GM10248 (cell line): ENCODE measurements around the gene UBR3.
"Not testable (repeated sequence)": the region's sequence is repeated elsewhere in the genome, so short reads cannot be mapped to it uniquely, and the experiment has no call there.

Experiments
- CTCF ChIA-PET: fragments of 300-600 bp; sonication (Branson Sonifier 250); formaldehyde crosslinking; extraction: SDS; loops from one replicate; lab custom pipeline; 2021; ENCODE audit warnings: antibody characterized with exemption; lab: Yijun Ruan, JAX
- POLR2A ChIA-PET: fragments of 350-650 bp; sonication (Branson Sonifier 250); formaldehyde crosslinking; extraction: SDS; loops from one replicate; lab custom pipeline; 2020; ENCODE audit warnings: antibody characterized with exemption; lab: Yijun Ruan, JAX
- DNase-seq: peaks from one replicate; pipeline ENCODE4 v3.0.0; 2012; ENCODE audit errors: extremely low spot score
- TF ChIP-seq, protein P1 (sequence below): IDR thresholded peaks from 2 replicates; pipeline ENCODE4 v1.5.1; 2012; ENCODE audit warnings: mild to moderate bottlenecking, low read depth; ENCODE audit errors: extremely low read depth, missing control alignments, control extremely low read depth

The UBR3 gene

DNA sequence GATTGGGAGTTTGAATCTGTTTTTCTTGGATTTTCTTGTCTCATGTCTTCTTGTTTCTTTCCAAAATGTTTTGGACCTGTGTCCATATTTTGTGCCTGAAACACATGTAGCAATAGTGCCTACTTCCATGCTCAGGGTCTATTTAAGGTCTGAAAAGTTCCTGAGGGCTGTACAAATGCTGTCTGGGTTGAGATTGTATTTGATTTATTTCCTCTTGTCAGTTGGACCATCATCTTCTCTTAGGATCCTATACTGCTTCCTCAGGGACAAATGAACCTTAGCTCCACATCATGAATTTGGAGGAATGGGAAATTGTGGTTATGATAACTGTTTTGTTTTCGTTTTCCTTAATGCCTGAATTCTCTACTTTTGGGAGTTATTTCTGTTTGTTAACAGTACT lies 59.9 kb downstream of the UBR3 start:
- TF ChIP-seq, protein P1, sequence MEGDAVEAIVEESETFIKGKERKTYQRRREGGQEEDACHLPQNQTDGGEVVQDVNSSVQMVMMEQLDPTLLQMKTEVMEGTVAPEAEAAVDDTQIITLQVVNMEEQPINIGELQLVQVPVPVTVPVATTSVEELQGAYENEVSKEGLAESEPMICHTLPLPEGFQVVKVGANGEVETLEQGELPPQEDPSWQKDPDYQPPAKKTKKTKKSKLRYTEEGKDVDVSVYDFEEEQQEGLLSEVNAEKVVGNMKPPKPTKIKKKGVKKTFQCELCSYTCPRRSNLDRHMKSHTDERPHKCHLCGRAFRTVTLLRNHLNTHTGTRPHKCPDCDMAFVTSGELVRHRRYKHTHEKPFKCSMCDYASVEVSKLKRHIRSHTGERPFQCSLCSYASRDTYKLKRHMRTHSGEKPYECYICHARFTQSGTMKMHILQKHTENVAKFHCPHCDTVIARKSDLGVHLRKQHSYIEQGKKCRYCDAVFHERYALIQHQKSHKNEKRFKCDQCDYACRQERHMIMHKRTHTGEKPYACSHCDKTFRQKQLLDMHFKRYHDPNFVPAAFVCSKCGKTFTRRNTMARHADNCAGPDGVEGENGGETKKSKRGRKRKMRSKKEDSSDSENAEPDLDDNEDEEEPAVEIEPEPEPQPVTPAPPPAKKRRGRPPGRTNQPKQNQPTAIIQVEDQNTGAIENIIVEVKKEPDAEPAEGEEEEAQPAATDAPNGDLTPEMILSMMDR = no peak
- no peak for DNase-seq
- POLR2A ChIA-PET = no interaction called here
- CTCF ChIA-PET = interaction anchor here (1.3 kb wide), 1 partner anchor 14 kb away, joined by 3 read pairs; no protein-coding TSS in a partner anchor

DNA sequence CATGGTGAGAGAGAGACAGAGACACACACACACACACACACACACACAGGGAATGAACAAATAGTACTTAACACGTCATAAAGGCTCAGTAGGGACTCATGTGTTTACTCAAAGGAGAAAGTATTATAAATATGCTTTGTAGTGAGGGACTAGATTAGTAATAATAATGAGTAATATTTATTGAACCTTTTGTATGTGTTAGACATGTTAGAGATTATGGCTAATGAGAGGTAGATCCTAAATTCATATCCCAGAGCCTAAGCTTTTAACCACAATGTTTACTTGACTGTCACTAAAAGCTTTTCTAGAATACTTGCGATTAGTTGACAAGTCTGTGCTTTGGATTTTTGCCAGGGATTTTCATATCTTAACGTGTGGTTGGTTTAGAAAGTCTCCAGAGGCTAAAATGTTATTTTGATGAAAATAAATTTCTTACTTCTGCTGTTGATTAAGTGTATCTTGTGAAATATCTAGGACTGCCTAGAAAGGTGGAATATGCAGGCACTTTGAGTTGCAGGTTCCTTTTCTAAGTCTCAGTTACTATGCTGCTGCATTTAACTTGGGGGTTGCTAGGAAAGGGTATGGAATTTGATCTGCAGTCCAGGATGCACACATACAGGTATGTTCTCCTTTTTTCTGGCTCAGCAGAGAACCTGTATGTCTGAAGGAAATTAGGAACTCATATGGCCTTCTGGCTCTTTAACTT lies 64.5 kb downstream of the UBR3 start:
- no peak for DNase-seq
- TF ChIP-seq, protein P1 = no peak
- ChIA-PET POLR2A (no interaction called here), CTCF (no interaction called here)

DNA sequence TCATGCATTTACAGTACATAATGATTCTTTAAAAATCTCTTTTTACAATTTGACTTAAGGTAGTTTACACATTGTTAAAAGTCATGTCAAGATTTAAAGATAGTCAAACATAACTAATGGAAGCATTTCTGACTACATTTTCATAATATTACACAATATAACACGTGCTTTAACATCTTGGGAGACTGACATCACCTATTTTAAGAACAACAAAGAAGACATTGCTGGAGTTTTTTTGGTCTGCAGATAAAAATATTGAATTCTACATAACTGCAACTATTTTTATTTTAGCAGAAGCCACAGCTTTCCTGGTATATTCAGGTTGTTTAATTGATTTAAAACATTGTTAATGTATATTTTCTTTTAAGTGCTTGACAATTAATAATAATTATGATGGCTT lies 65.7 kb downstream of the UBR3 start:
- POLR2A ChIA-PET = no interaction called here
- DNase-seq = no peak
- CTCF ChIA-PET = interaction anchor here (0.9 to 1.3 kb wide), 4 partner anchors 9 to 65 kb away, joined by 3 to 6 read pairs (median 3); partner anchors contain the start of gene UBR3
- TF ChIP-seq, protein P1 = no peak

DNA sequence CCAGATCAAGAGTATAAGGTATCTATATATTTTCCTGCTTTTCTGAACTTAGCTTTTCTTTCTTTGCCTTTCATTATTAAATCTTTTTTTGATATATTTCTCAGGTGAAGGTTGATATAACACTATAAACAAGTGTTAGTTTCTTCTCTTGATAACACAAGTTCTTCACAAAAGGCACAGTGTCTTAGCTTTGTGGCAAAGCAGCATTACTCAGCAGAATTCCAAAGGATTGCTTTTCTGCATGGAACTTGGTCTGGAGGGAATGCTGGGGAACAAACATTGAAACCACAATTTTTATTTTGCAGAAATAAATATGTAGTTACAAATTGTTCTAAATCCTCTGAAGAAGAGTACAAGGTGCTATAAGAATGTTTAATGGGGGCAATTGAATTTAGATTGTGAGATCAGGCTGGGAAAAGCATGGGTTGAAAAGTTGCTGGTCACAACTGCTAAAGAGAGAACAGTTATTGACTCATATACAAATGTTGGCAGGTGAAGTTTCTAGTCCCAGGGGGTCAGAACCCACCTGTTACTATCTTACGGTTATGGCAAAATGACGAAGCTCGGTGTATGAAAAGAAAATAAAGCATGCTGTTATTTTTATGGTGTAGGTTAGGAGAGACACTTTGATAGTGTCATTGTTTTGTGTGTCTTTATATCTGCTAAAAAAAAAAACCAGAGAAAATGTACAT lies 68.2 kb downstream of the UBR3 start:
- ChIA-PET CTCF (no interaction called here), POLR2A (no interaction called here)
- DNase-seq = no peak
- TF ChIP-seq, protein P1 = no peak

DNA sequence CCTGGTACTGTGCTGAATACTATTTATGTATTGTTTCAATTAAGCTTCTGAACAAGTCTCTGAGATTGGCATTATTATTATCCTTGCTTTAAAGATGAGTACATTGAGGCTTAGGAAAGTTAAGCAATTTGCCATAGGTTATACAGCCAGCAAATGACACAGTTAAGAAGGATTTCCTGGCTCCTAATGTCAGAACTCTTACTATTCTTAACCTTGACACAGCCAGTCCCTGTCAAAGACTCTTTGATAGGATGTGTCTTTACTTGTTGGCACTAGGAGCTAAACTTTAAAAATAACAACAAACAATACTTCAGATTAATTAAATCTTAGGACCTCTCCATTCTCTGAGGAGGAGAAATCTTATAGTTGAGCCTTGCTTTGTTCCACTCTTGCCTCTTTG lies 70.6 kb downstream of the UBR3 start:
- CTCF ChIA-PET = interaction anchor here (1.0 to 1.3 kb wide), 2 partner anchors 18 to 31 kb away, joined by 3 read pairs; no protein-coding TSS in a partner anchor
- DNase-seq = no peak
- POLR2A ChIA-PET = no interaction called here
- TF ChIP-seq, protein P1 = no peak

DNA sequence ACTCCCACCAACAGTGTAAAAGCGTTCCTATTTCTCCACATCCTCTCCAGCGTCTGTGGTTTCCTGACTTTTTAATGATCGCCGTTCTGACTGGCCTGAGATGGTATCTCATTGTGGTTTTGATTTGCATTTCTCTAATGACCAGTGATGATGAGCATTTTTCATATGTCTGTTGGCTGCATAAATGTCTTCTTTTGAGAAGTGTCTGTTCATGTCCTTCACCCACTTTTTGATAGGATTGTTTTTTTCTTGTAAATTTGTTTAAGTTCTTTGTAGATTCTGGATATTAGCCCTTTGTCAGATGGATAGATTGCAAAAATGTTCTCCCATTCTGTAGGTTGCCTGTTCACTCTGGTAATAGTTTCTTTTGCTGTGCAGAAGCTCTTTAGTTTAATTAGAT lies 72.8 kb downstream of the UBR3 start:
- DNase-seq, CTCF ChIA-PET, POLR2A ChIA-PET: not testable (repeated sequence)

DNA sequence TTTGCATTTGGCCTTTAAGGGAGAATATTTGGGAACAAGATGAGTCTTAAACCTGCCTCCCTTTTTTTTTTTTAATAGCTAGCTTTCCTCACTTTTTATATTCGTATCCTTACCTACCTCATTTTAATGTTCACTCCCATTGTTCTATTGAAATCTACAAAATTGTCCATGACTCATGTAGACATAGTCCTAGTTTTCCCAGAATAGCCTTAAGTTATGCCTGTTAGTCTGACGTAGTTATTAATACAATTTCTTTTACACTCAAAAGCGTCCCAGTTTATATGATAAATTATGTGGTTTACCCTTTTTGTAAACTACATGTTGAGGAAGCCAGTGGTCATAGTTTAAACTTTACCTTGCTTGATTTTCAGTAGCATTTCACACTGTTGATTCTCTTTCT lies 73.4 kb downstream of the UBR3 start:
- TF ChIP-seq, protein P1 = no peak
- POLR2A ChIA-PET = no interaction called here
- CTCF ChIA-PET = interaction anchor here (1.2 to 1.4 kb wide), 2 partner anchors 12 to 14 kb away, joined by 3 read pairs; no protein-coding TSS in a partner anchor
- DNase-seq = no peak
